Activated naive CD4-positive, alpha-beta T cell treated with anti-CD3 and anti-CD28 coated beads, Interleukin-2, amount 50 U/mL, for 72 hours (primary cell): ENCODE results near the gene MRPL4. TPM values are rescaled to one million over a fixed set of nuclear protein-coding genes. Genes with fewer than 3 reads are reported as not detected.
"Not testable (repeated sequence)": the region's sequence is repeated elsewhere in the genome, so short reads cannot be mapped to it uniquely, and the experiment has no call there.

Source experiments
- ATAC-seq, 2 donors: fragments of 150-1000 bp; cut with Tn5 transposase; 2 replicates each; pipeline ENCODE4 v1.10.0; 2021; ENCODE audit warnings: mild to moderate bottlenecking in 2 of 2, moderate library complexity in 2 of 2
- DNase-seq, 2 donors: peaks; one replicate each; pipeline ENCODE4 v3.0.0; 2021 to 2022; ENCODE audit warnings: low spot score in 2 of 2
- H3K27ac Mint-ChIP-seq, 2 donors: one replicate each; pipeline ENCODE4 v1.8.0; 2022; ENCODE audit warnings: mild to moderate bottlenecking in 2 of 2, mixed read lengths in 2 of 2
- H3K36me3 Mint-ChIP-seq, 2 donors: one replicate each; pipeline ENCODE4 v1.8.0; 2022; ENCODE audit warnings: mixed read lengths in 2 of 2
- H3K9me3 Mint-ChIP-seq, 2 donors: one replicate each; pipeline ENCODE4 v1.8.0; 2022; ENCODE audit warnings: mixed read lengths in 2 of 2
- total RNA-seq, 2 donors: library from RNA; stranded (reverse); gene quantifications; one replicate each; pipeline ENCODE4 v1.2.3, GENCODE V29; 2022

The MRPL4 gene
- total RNA-seq, 2 donors from 2014 or later: 79.0 to 121 TPM

GRCh38 chr19:10270616-10271394 lies 18.8 kb downstream of the MRPL4 start, which contains the start of gene ICAM1:
Gene ICAM1, plus strand, starts transcription at chr19:10271120. Its CDS starts 40 bp downstream, at chr19:10271160.
- ATAC-seq (peak; percentile 67 to 73), DNase-seq (peak; percentile 78 to 88)
- no peaks in the 10 kb centered on the region for H3K9me3 Mint-ChIP-seq
- H3K36me3 Mint-ChIP-seq: peaks cover 5 to 12% of the 10 kb centered on the region in 2 donors
- H3K27ac Mint-ChIP-seq: peak within 1 kb of the TSS; percentile 95 to 99

- peak overlapping the region; percentile 91 to 99 for H3K27ac Mint-ChIP-seq
- DNase-seq (peak in 1 of 2 donors; percentile 23), ATAC-seq (peak; percentile 2 to 15)
- H3K36me3 Mint-ChIP-seq: peaks cover 5 to 12% of the 10 kb centered on the region in 2 donors
- no peaks in the 10 kb centered on the region for H3K9me3 Mint-ChIP-seq
Measured at GRCh38 chr19:10271543-10272086, 19.6 kb downstream of the MRPL4 start.

- Mint-ChIP-seq H3K27ac (peak overlapping the region in 1 of 2 donors; percentile 41), H3K36me3 (peaks cover 5 to 18% of the 10 kb centered on the region in 2 donors), H3K9me3 (no peaks in the 10 kb centered on the region)
- DNase-seq (no peak), ATAC-seq (no peak)
Measured at GRCh38 chr19:10274589-10274988, 22.6 kb downstream of the MRPL4 start.

GRCh38 chr19:10277795-10278589 lies 26.0 kb downstream of the MRPL4 start:
- ATAC-seq (no peak), DNase-seq (no peak)
- H3K36me3 Mint-ChIP-seq: peaks cover 0 to 24% of the 10 kb centered on the region in 2 donors
- no peaks in the 10 kb centered on the region for H3K9me3 Mint-ChIP-seq
- H3K27ac Mint-ChIP-seq: no peak overlapping the region

- H3K27ac Mint-ChIP-seq: no peak overlapping the region
- DNase-seq (no peak), ATAC-seq (no peak)
- H3K9me3 Mint-ChIP-seq: no peaks in the 10 kb centered on the region
- H3K36me3 Mint-ChIP-seq: peaks cover 0 to 22% of the 10 kb centered on the region in 2 donors
Measured at GRCh38 chr19:10278935-10279334, 26.9 kb downstream of the MRPL4 start.

- H3K36me3 Mint-ChIP-seq: peaks cover 0 to 16% of the 10 kb centered on the region in 2 donors
- DNase-seq: no peak
- H3K27ac Mint-ChIP-seq: peak overlapping the region in 1 of 2 donors; percentile 6
- no peak for ATAC-seq
- no peaks in the 10 kb centered on the region for H3K9me3 Mint-ChIP-seq
Measured at GRCh38 chr19:10279737-10280442, 27.9 kb downstream of the MRPL4 start.

GRCh38 chr19:10282043-10282442 lies 30.0 kb downstream of the MRPL4 start:
- peaks cover 0 to 25% of the 10 kb centered on the region in 2 donors for H3K36me3 Mint-ChIP-seq
- H3K9me3 Mint-ChIP-seq: not testable (repeated sequence)

GRCh38 chr19:10283301-10284064 lies 31.5 kb downstream of the MRPL4 start:
- H3K9me3 Mint-ChIP-seq: no peaks in the 10 kb centered on the region
- peaks cover 4 to 25% of the 10 kb centered on the region in 2 donors for H3K36me3 Mint-ChIP-seq
- DNase-seq (no peak), ATAC-seq (no peak)
- no peak overlapping the region for H3K27ac Mint-ChIP-seq

More at GRCh38 chr19:10282043-10282442, 30.0 kb downstream of the MRPL4 start:
- not testable (repeated sequence) for DNase-seq, ATAC-seq, H3K27ac Mint-ChIP-seq

- Mint-ChIP-seq H3K27ac (no peak overlapping the region), H3K9me3 (no peaks in the 10 kb centered on the region), H3K36me3 (peaks cover 4 to 19% of the 10 kb centered on the region in 2 donors)
- DNase-seq (no peak), ATAC-seq (no peak)
Measured at GRCh38 chr19:10284065-10284959, 32.3 kb downstream of the MRPL4 start.

- no peaks in the 10 kb centered on the region for H3K9me3 Mint-ChIP-seq
- DNase-seq (no peak), ATAC-seq (no peak)
- no peak overlapping the region for H3K27ac Mint-ChIP-seq
- H3K36me3 Mint-ChIP-seq: peaks cover 4 to 15% of the 10 kb centered on the region in 2 donors
Measured at GRCh38 chr19:10284960-10285278, 32.9 kb downstream of the MRPL4 start.

GRCh38 chr19:10285393-10285792 lies 33.4 kb downstream of the MRPL4 start:
- DNase-seq (no peak), ATAC-seq (no peak)
- peaks cover 4 to 12% of the 10 kb centered on the region in 2 donors for H3K36me3 Mint-ChIP-seq
- no peak overlapping the region for H3K27ac Mint-ChIP-seq
- H3K9me3 Mint-ChIP-seq: no peaks in the 10 kb centered on the region

GRCh38 chr19:10286803-10287737 lies 35.1 kb downstream of the MRPL4 start, which contains the start of gene ICAM4:
Gene ICAM4, plus strand, starts transcription at chr19:10286955. Its CDS starts 58 bp downstream, at chr19:10287013.
- ATAC-seq: peak; percentile 22 to 37
- Mint-ChIP-seq H3K36me3 (peaks cover 8 to 12% of the 10 kb centered on the region in 2 donors), H3K27ac (peak within 1 kb of the TSS in 1 of 2 donors; percentile 50), H3K9me3 (no peaks in the 10 kb centered on the region)
- DNase-seq: peak in 1 of 2 donors; percentile 42

GRCh38 chr19:10288662-10289166 lies 36.7 kb downstream of the MRPL4 start:
- peak overlapping the region in 1 of 2 donors; percentile 55 for H3K27ac Mint-ChIP-seq
- H3K36me3 Mint-ChIP-seq: peaks cover 10 to 20% of the 10 kb centered on the region in 2 donors
- DNase-seq (peak in 1 of 2 donors; percentile 56), ATAC-seq (peak; percentile 13 to 47)
- H3K9me3 Mint-ChIP-seq: no peaks in the 10 kb centered on the region
